Esophagus squamous epithelium (tissue), 4 donors: ENCODE results near the gene BORA.

ENCODE experiments used
- POLR2A ChIP-seq, 4 donors: fragments of 450-650 bp; IDR thresholded peaks; one replicate each; pipeline ENCODE4 v1.6.1; 2017; ENCODE audit warnings: antibody characterized with exemption in 4 of 4, mild to moderate bottlenecking in 4 of 4, moderate library complexity in 3 of 4
- TF ChIP-seq, protein P1 (sequence below), 6 experiments: fragments of 450-650 bp in 4 of 6; fragments of 200-600 bp in 2 of 6; sonication (generic) in 2 of 6; IDR thresholded peaks; one replicate each; pipeline ENCODE4 v1.5.1; 2016 to 2019; ENCODE audit warnings: antibody characterized with exemption in 6 of 6, mild to moderate bottlenecking in 4 of 6, moderate library complexity in 4 of 6

DNA sequence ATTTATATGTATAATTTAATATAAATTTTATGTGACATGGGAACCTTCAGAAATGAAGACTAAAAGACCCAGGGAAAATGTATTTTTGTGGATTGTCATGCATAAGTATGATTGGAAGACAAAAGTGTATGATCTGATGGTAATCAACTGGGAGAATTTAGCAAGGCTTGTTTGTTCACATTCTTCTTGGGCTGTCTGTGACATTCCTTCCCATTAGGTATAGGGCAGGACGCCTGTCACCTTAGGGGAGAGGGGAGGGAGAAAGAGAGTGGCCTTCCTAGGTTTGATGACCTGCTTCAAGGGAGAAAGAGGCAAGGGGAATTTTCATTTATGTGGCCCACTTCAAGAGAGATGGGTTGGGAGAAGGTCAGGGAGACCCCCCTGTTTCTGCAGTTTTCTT is 76.6 kb downstream of the BORA start:
- TF ChIP-seq, protein P1, sequence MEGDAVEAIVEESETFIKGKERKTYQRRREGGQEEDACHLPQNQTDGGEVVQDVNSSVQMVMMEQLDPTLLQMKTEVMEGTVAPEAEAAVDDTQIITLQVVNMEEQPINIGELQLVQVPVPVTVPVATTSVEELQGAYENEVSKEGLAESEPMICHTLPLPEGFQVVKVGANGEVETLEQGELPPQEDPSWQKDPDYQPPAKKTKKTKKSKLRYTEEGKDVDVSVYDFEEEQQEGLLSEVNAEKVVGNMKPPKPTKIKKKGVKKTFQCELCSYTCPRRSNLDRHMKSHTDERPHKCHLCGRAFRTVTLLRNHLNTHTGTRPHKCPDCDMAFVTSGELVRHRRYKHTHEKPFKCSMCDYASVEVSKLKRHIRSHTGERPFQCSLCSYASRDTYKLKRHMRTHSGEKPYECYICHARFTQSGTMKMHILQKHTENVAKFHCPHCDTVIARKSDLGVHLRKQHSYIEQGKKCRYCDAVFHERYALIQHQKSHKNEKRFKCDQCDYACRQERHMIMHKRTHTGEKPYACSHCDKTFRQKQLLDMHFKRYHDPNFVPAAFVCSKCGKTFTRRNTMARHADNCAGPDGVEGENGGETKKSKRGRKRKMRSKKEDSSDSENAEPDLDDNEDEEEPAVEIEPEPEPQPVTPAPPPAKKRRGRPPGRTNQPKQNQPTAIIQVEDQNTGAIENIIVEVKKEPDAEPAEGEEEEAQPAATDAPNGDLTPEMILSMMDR (IDR thresholded peaks at IDR 0.05), result no peak
- no peak for TF ChIP-seq POLR2A (IDR thresholded peaks at IDR 0.05)
